ENCODE measurements around the gene PRKAG2. TPM values are rescaled to one million over a fixed set of nuclear protein-coding genes. Genes with fewer than 3 reads are reported as not detected.

The PRKAG2 gene
- total and polyA plus RNA-seq, 4 donors: 17.5 to 33.3 (median 23.9) TPM

- peaks cover 0 to 9% (median 0%) of the 10 kb centered on the region in 5 donors for H3K4me1 ChIP-seq (ENCODE audit: control insufficient read depth in 5 of 5, insufficient read depth in 5 of 5, low read length in 5 of 5)
- H3K27ac ChIP-seq (ENCODE audit: low read depth in 1 of 2, low read length in 1 of 2): peak overlapping the region in 1 of 2 donors; percentile 70
- ATAC-seq (ENCODE audit: insufficient read depth, low FRiP score): no peak
- H3K9ac ChIP-seq (ENCODE audit: insufficient read depth in 1 of 2, low read length in 2 of 2): no peak overlapping the region
- TF ChIP-seq CTCF (IDR thresholded peaks at IDR 0.05; ENCODE audit: control extremely low read depth, extremely low read depth): no peak
- DNase-seq: no peak
- 79 to 88% methylated on average over 3 of the region's 3 CpGs for WGBS, 2 donors
- H3K36me3 ChIP-seq (ENCODE audit: control insufficient read depth in 4 of 4, insufficient read depth in 4 of 4, low read length in 4 of 4): peaks cover 0 to 5% (median under 1%) of the 10 kb centered on the region in 4 donors
- H3K27me3 ChIP-seq (ENCODE audit: control insufficient read depth in 3 of 3, insufficient read depth in 3 of 3, low read length in 2 of 3): no peaks in the 10 kb centered on the region
- no peak overlapping the region for H3K4me3 ChIP-seq
- no peaks in the 10 kb centered on the region for H3K9me3 ChIP-seq (ENCODE audit: control insufficient read depth in 4 of 4, insufficient read depth in 3 of 4, low read length in 3 of 4)
These were observed 276.6 kb downstream of the PRKAG2 start for GRCh38 chr7:151600331-151600730.

GRCh38 chr7:151599401-151600227 lies 277.3 kb downstream of the PRKAG2 start:
- peak; percentile 61 for ATAC-seq (ENCODE audit: insufficient read depth, low FRiP score)
- no peak for TF ChIP-seq CTCF (IDR thresholded peaks at IDR 0.05; ENCODE audit: control extremely low read depth, extremely low read depth)
- no peak overlapping the region for H3K9ac ChIP-seq (ENCODE audit: insufficient read depth in 1 of 2, low read length in 2 of 2)
- peak in 1 of 3 donors; percentile 13 for DNase-seq
- H3K27me3 ChIP-seq (ENCODE audit: control insufficient read depth in 3 of 3, insufficient read depth in 3 of 3, low read length in 2 of 3): no peaks in the 10 kb centered on the region
- 76 to 83% methylated on average over 9 to 10 of the region's 10 CpGs for WGBS, 2 donors
- no peaks in the 10 kb centered on the region for H3K9me3 ChIP-seq (ENCODE audit: control insufficient read depth in 4 of 4, insufficient read depth in 3 of 4, low read length in 3 of 4)
- peaks cover 0 to 5% (median under 1%) of the 10 kb centered on the region in 4 donors for H3K36me3 ChIP-seq (ENCODE audit: control insufficient read depth in 4 of 4, insufficient read depth in 4 of 4, low read length in 4 of 4)
- peak overlapping the region; percentile 12 to 86 for H3K27ac ChIP-seq (ENCODE audit: low read depth in 1 of 2, low read length in 1 of 2)
- H3K4me3 ChIP-seq: no peak overlapping the region
- H3K4me1 ChIP-seq (ENCODE audit: control insufficient read depth in 5 of 5, insufficient read depth in 5 of 5, low read length in 5 of 5): peaks cover 0 to 9% (median 0%) of the 10 kb centered on the region in 5 donors

GRCh38 chr7:151597541-151598444 lies 279.1 kb downstream of the PRKAG2 start:
- DNase-seq (no peak), ATAC-seq (ENCODE audit: insufficient read depth, low FRiP score) (no peak)
- no peaks in the 10 kb centered on the region for H3K9me3 ChIP-seq (ENCODE audit: control insufficient read depth in 4 of 4, insufficient read depth in 3 of 4, low read length in 3 of 4)
- H3K36me3 ChIP-seq (ENCODE audit: control insufficient read depth in 4 of 4, insufficient read depth in 4 of 4, low read length in 4 of 4): peaks cover 0 to 3% (median 0%) of the 10 kb centered on the region in 4 donors
- peaks cover 0 to 9% (median 0%) of the 10 kb centered on the region in 5 donors for H3K4me1 ChIP-seq (ENCODE audit: control insufficient read depth in 5 of 5, insufficient read depth in 5 of 5, low read length in 5 of 5)
- no peak for TF ChIP-seq CTCF (IDR thresholded peaks at IDR 0.05; ENCODE audit: control extremely low read depth, extremely low read depth)
- H3K27ac ChIP-seq (ENCODE audit: low read depth in 1 of 2, low read length in 1 of 2): peak overlapping the region in 1 of 2 donors; percentile 35
- H3K9ac ChIP-seq (ENCODE audit: insufficient read depth in 1 of 2, low read length in 2 of 2): no peak overlapping the region
- no peak overlapping the region for H3K4me3 ChIP-seq
- H3K27me3 ChIP-seq (ENCODE audit: control insufficient read depth in 3 of 3, insufficient read depth in 3 of 3, low read length in 2 of 3): no peaks in the 10 kb centered on the region
- 86 to 90% methylated on average over 7 of the region's 7 CpGs for WGBS, 2 donors
